K562 (cell line): ENCODE data around the gene PSMD11.

ENCODE experiments used
- CC2D1A ChIP-seq: fragments of 450-650 bp; IDR thresholded peaks from 2 replicates; pipeline ENCODE4 v1.6.1; 2017; ENCODE audit warnings: mild to moderate bottlenecking
- CHD2 ChIP-seq: IDR thresholded peaks from 2 replicates; pipeline ENCODE4 v1.6.1; 2011; ENCODE audit warnings: low read depth, low read length
- POLR2A ChIP-seq: fragments of 450-650 bp; conservative IDR thresholded peaks from 2 replicates; pipeline ENCODE4 v1.6.1; 2016
- SNRNP70 ChIP-seq: fragments of 200-400 bp; formaldehyde crosslinking; optimal IDR thresholded peaks from 2 replicates; pipeline ENCODE3; 2017; ENCODE audit warnings: low read depth, low read length
- TF ChIP-seq, protein P1 (sequence below), 3 experiments: IDR thresholded peaks in 2 of 3; conservative IDR thresholded peaks in 1 of 3; 2 replicates each; pipeline ENCODE4 v1.5.1; 2011 to 2012; ENCODE audit warnings: low read length in 3 of 3, mild to moderate bottlenecking in 3 of 3, control low read depth in 2 of 3, improper control_type of control experiment in 1 of 3, inconsistent platforms in 1 of 3, low read depth in 1 of 3, mixed read lengths in 1 of 3, moderate library complexity in 1 of 3; ENCODE audit not compliant: insufficient read depth in 2 of 3

DNA sequence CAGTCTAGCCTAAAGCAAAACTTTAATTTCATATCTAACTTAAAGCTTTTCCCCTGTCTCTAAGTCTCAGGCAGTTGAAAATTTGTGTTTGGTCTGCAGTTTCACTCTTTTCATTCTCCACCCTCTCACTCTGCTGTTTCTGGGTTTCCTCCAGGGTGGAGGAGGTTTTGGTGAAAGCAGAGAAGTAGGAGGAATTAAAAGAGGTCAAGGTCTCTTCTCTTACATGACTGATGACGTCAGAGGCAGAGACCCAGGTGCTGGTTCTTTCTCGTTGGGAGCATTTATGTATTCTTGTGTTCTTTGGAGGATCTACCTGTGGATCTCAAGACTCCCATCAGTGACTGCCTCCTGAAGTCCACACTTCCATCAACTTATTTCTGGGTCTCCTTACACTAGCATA is 2.4 kb upstream of the PSMD11 start:
- TF ChIP-seq SNRNP70: no peak
- TF ChIP-seq CHD2: no peak
- TF ChIP-seq CC2D1A: no peak
- no peak for TF ChIP-seq POLR2A
- TF ChIP-seq, protein P1, sequence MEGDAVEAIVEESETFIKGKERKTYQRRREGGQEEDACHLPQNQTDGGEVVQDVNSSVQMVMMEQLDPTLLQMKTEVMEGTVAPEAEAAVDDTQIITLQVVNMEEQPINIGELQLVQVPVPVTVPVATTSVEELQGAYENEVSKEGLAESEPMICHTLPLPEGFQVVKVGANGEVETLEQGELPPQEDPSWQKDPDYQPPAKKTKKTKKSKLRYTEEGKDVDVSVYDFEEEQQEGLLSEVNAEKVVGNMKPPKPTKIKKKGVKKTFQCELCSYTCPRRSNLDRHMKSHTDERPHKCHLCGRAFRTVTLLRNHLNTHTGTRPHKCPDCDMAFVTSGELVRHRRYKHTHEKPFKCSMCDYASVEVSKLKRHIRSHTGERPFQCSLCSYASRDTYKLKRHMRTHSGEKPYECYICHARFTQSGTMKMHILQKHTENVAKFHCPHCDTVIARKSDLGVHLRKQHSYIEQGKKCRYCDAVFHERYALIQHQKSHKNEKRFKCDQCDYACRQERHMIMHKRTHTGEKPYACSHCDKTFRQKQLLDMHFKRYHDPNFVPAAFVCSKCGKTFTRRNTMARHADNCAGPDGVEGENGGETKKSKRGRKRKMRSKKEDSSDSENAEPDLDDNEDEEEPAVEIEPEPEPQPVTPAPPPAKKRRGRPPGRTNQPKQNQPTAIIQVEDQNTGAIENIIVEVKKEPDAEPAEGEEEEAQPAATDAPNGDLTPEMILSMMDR (IDR thresholded peaks at IDR 0.05 in 2 of 3, conservative IDR thresholded peaks at IDR 0.05 in 1 of 3; ENCODE audit: insufficient read depth in 2 of 3, low read depth in 1 of 3, low read length in 3 of 3): no peak
